Measurements from ENCODE around the gene SFXN3. TPM values are rescaled to one million over a fixed set of nuclear protein-coding genes. Genes with fewer than 3 reads are reported as not detected.
A peak's percentile ranks its signal among the peaks of the same experiment; 100 is the strongest.

Gene SFXN3
- total and polyA plus RNA-seq, 2 of the 13 experiments (the other 11 are each of a cell fraction or from before 2014, with no cell fraction given), result 16.8 to 71.5 TPM

DNA sequence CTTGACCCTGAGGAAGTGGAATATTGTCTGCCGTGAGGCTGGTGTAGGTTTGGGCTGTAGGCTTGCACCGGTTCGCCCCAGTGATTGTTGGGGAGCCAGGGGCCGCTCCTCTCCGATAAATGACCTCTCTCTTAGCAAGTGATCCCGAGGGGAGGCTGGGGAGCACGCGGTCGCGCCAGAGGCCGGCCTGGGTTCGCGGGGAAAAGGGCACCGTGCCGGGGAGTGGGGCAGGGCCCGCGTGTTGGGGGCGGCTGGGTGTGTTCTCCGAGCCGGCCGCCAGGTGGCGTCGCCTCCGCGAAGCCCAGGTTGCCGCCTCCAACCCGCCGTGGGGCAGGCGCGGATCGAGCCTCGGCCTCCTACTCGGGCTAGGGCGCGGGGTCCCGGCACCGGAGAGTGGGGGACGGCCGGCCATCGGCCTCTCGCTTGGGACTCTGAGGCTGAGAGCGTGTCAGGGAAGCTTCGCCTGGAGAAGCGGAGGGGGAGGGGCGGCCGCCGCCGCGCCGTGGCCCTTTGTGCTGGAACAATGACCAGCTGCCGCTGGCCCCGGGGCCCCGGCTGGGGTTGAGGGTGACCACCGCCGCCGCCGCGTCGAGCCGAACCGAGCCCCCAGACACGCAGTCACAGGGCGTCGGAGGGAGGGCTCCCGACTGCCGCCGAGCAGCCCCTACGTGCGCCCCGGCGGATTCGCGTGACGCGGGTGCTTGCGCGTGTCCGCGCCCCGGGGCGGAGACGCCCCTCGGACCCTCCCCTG is 31.9 kb upstream of the SFXN3 start:
- Histone ChIP-seq H3K27me3 (ENCODE audit: control insufficient read depth in 1 of 2, insufficient read depth in 2 of 2, low read length in 2 of 2) (no peaks in the 10 kb centered on the region; a peak in 1 of 5 replicates), H3K4me3 (replicated peaks in 1 of 3; ENCODE audit: insufficient read depth in 1 of 3, low read depth in 2 of 3, low read length in 3 of 3) (peak overlapping the region; percentile 71 to 99 (median 91)), H3K9me3 (ENCODE audit: low read length) (no peaks in the 10 kb centered on the region), H3K4me1 (ENCODE audit: insufficient read depth, low read length) (peaks cover 32% of the 10 kb centered on the region), H3K4me2 (ENCODE audit: low read depth, low read length) (peak overlapping the region; percentile 98), H4K20me1 (ENCODE audit: insufficient read depth, low read length) (no peaks in the 10 kb centered on the region; the same call in 1 of the 2 replicates), H2AFZ (ENCODE audit: low read length) (no peak overlapping the region), H3K27ac (ENCODE audit: extremely low read length, insufficient read depth, low read length) (peak overlapping the region; percentile 89), H3K79me2 (ENCODE audit: insufficient read depth, low read length) (peaks cover 32% of the 10 kb centered on the region), H3K36me3 (replicated peaks in 1 of 2; ENCODE audit: control insufficient read depth in 1 of 2, insufficient read depth in 2 of 2, low read length in 2 of 2) (peaks cover 8 to 20% of the 10 kb centered on the region in 2 experiments; a peak in 4 of 5 replicates), H3K9ac (ENCODE audit: insufficient read depth, low read depth, low read length) (peak overlapping the region; percentile 95)
- ATAC-seq (peak; percentile 35), DNase-seq (ENCODE audit: low spot score) (peak; percentile 45), FAIRE-seq (no peak)
- TSS peak; percentile 91 for BruUV-seq (replicated peaks)
- 0% methylated on average over 8 of the region's 83 CpGs for WGBS (ENCODE audit: low lambda C conversion rate)
- ChIA-PET POLR2A (interaction anchor here (0.7 to 23.0 kb wide), 7 partner anchors 10 to 123 kb away, joined by 3 to 277 read pairs (median 54); partner anchors contain the start of genes KAZALD1, MRPL43, PDZD7 and SEMA4G), CTCF (ENCODE audit: low intra/inter-chr PET ratio, low total read pairs) (interaction anchor here (8.5 kb wide), 1 partner anchor 13 kb away, joined by 240 read pairs; no protein-coding TSS in a partner anchor)
- in situ Hi-C loops (cut with HindIII; ENCODE audit: extremely low pct_ligation_motif_present, low pct_unique_long_range_greater_than_20kb) (no loop called here), intact Hi-C loops (cut with micrococcal nuclease; ENCODE audit: unreplicated experiment) (loop anchor here (1.0 kb wide), 1 partner anchor 13 kb away; no protein-coding TSS in a partner anchor)
- TF ChIP-seq IRX3 (CRISPR knock-in tag; IDR thresholded peaks at IDR 0.05; ENCODE audit: borderline replicate concordance, low read depth) (no peak; the same call in 1 of the 2 replicates), MTF1 (CRISPR knock-in tag; IDR thresholded peaks at IDR 0.05) (no peak), TBP (CRISPR knock-in tag; IDR thresholded peaks at IDR 0.05) (no peak), ZNF263 (CRISPR knock-in tag; IDR thresholded peaks at IDR 0.05) (peak; percentile 63; the same call in 1 of the 2 replicates), KDM2A (CRISPR knock-in tag; IDR thresholded peaks at IDR 0.05; ENCODE audit: borderline replicate concordance, low read depth) (peak; percentile 93), PHF5A (CRISPR knock-in tag; IDR thresholded peaks at IDR 0.05; ENCODE audit: low read depth, unreplicated experiment) (no peak), CEBPB (IDR thresholded peaks at IDR 0.05; ENCODE audit: borderline replicate concordance, low read depth, low read length) (no peak), RFXANK (CRISPR knock-in tag; IDR thresholded peaks at IDR 0.05) (no peak; the same call in 1 of the 2 replicates), ZNF101 (CRISPR knock-in tag; IDR thresholded peaks at IDR 0.05; ENCODE audit: borderline replicate concordance, low read depth) (no peak), MYNN (CRISPR knock-in tag; IDR thresholded peaks at IDR 0.05; ENCODE audit: low read depth) (peak; percentile 71; the same call in 1 of the 2 replicates), ONECUT2 (CRISPR knock-in tag; IDR thresholded peaks at IDR 0.05) (no peak), ZNF883 (CRISPR knock-in tag; IDR thresholded peaks at IDR 0.05; ENCODE audit: not compliant biosample characterization) (no peak), MAFF (IDR thresholded peaks at IDR 0.05; ENCODE audit: low read depth, low read length) (no peak), BCL6 (CRISPR knock-in tag; IDR thresholded peaks at IDR 0.05) (no peak; the same call in 1 of the 2 replicates), ZFP82 (CRISPR knock-in tag; IDR thresholded peaks at IDR 0.05; ENCODE audit: borderline replicate concordance) (peak; percentile 87; the same call in 1 of the 2 replicates), CHD4 (IDR thresholded peaks at IDR 0.05; ENCODE audit: borderline replicate concordance, low read length) (no peak), ZNF556 (CRISPR knock-in tag; IDR thresholded peaks at IDR 0.05; ENCODE audit: borderline replicate concordance) (peak; percentile 80; the same call in 1 of the 2 replicates)
- TF ChIP-seq, protein P1, sequence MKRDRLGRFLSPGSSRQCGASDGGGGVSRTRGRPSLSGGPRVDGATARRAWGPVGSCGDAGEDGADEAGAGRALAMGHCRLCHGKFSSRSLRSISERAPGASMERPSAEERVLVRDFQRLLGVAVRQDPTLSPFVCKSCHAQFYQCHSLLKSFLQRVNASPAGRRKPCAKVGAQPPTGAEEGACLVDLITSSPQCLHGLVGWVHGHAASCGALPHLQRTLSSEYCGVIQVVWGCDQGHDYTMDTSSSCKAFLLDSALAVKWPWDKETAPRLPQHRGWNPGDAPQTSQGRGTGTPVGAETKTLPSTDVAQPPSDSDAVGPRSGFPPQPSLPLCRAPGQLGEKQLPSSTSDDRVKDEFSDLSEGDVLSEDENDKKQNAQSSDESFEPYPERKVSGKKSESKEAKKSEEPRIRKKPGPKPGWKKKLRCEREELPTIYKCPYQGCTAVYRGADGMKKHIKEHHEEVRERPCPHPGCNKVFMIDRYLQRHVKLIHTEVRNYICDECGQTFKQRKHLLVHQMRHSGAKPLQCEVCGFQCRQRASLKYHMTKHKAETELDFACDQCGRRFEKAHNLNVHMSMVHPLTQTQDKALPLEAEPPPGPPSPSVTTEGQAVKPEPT (CRISPR knock-in tag; IDR thresholded peaks at IDR 0.05; ENCODE audit: low read depth), result no peak
- TF ChIP-seq, protein P2, sequence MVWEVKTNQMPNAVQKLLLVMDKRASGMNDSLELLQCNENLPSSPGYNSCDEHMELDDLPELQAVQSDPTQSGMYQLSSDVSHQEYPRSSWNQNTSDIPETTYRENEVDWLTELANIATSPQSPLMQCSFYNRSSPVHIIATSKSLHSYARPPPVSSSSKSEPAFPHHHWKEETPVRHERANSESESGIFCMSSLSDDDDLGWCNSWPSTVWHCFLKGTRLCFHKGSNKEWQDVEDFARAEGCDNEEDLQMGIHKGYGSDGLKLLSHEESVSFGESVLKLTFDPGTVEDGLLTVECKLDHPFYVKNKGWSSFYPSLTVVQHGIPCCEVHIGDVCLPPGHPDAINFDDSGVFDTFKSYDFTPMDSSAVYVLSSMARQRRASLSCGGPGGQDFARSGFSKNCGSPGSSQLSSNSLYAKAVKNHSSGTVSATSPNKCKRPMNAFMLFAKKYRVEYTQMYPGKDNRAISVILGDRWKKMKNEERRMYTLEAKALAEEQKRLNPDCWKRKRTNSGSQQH (CRISPR knock-in tag; IDR thresholded peaks at IDR 0.05; ENCODE audit: low read depth), result peak; percentile 46; the same call in 1 of the 2 replicates
- TF ChIP-seq, protein P3, sequence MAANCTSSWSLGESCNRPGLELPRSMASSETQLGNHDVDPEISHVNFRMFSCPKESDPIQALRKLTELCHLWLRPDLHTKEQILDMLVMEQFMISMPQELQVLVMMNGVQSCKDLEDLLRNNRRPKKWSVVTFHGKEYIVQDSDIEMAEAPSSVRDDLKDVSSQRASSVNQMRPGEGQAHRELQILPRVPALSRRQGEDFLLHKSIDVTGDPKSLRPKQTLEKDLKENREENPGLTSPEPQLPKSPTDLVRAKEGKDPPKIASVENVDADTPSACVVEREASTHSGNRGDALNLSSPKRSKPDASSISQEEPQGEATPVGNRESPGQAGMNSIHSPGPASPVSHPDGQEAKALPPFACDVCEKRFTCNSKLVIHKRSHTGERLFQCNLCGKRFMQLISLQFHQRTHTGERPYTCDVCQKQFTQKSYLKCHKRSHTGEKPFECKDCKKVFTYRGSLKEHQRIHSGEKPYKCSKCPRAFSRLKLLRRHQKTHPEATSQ (CRISPR knock-in tag; IDR thresholded peaks at IDR 0.05; ENCODE audit: borderline replicate concordance), result peak; percentile 66; the same call in 1 of the 2 replicates
